ENCODE results near the gene FMN1. TPM values are rescaled to one million over a fixed set of nuclear protein-coding genes. Genes with fewer than 3 reads are reported as not detected.
A peak's percentile ranks its signal among the peaks of the same experiment; 100 is the strongest.

Gene FMN1
- total RNA-seq, 1 donor from 2014 or later: 4.0 TPM

DNA sequence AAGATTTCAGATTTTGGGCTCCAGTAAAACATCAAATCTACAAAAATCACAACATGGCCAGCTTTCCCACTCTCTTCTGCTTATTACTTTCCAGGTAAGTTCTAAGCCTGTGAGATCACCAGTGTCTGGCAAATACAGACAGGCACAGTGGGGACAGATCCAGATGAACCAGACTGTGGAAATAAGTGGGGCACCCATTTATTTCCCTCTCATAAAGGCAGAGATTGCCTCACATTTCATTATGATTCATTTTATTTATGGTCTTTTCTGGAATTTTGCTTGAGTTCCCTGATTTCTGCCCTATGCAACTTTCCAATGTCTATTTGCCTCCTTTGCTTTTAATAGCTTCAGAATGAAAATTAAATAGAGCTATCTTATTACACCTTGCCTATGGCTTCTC is 409.9 kb downstream of the FMN1 start:
- H3K27me3 Mint-ChIP-seq (ENCODE audit: low read depth): no peaks in the 10 kb centered on the region
- H3K4me1 Mint-ChIP-seq (ENCODE audit: low read depth): peaks cover 10% of the 10 kb centered on the region
- no peak overlapping the region for H3K4me3 Mint-ChIP-seq (ENCODE audit: unreplicated experiment)
- DNase-seq (ENCODE audit: low spot score): no peak
- no peak overlapping the region for H3K27ac Mint-ChIP-seq (ENCODE audit: unreplicated experiment)
- H3K36me3 Mint-ChIP-seq (ENCODE audit: low read depth): no peaks in the 10 kb centered on the region
- no peaks in the 10 kb centered on the region for H3K9me3 Mint-ChIP-seq (ENCODE audit: low read depth)
- TF ChIP-seq, protein P1, sequence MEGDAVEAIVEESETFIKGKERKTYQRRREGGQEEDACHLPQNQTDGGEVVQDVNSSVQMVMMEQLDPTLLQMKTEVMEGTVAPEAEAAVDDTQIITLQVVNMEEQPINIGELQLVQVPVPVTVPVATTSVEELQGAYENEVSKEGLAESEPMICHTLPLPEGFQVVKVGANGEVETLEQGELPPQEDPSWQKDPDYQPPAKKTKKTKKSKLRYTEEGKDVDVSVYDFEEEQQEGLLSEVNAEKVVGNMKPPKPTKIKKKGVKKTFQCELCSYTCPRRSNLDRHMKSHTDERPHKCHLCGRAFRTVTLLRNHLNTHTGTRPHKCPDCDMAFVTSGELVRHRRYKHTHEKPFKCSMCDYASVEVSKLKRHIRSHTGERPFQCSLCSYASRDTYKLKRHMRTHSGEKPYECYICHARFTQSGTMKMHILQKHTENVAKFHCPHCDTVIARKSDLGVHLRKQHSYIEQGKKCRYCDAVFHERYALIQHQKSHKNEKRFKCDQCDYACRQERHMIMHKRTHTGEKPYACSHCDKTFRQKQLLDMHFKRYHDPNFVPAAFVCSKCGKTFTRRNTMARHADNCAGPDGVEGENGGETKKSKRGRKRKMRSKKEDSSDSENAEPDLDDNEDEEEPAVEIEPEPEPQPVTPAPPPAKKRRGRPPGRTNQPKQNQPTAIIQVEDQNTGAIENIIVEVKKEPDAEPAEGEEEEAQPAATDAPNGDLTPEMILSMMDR (IDR thresholded peaks at IDR 0.05): no peak

DNA sequence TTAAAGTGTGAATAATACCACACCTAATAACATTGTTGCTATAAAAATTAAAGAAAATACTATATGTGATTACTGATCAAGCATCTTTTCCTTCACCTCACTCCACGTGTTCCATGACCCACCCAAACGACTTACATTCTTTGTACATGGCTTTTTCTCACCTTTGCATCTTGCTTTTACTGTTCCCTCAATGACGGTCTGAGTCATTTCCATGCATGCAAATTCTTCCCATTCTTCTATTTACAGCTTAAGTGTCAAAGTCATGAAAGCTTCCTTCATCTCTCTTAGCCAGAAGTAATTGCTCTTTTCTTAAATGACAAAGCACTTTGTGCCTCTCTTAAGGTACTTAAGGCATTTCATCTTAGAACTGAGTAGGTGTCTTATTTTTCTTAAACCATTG is 412.7 kb downstream of the FMN1 start:
- TF ChIP-seq, protein P1 (IDR thresholded peaks at IDR 0.05): no peak
- Mint-ChIP-seq H3K4me3 (ENCODE audit: unreplicated experiment) (no peak overlapping the region), H3K4me1 (ENCODE audit: low read depth) (peaks cover 4% of the 10 kb centered on the region), H3K27me3 (ENCODE audit: low read depth) (no peaks in the 10 kb centered on the region), H3K36me3 (ENCODE audit: low read depth) (no peaks in the 10 kb centered on the region), H3K9me3 (ENCODE audit: low read depth) (peaks cover 7% of the 10 kb centered on the region), H3K27ac (ENCODE audit: unreplicated experiment) (no peak overlapping the region)
- no peak for DNase-seq (ENCODE audit: low spot score)

DNA sequence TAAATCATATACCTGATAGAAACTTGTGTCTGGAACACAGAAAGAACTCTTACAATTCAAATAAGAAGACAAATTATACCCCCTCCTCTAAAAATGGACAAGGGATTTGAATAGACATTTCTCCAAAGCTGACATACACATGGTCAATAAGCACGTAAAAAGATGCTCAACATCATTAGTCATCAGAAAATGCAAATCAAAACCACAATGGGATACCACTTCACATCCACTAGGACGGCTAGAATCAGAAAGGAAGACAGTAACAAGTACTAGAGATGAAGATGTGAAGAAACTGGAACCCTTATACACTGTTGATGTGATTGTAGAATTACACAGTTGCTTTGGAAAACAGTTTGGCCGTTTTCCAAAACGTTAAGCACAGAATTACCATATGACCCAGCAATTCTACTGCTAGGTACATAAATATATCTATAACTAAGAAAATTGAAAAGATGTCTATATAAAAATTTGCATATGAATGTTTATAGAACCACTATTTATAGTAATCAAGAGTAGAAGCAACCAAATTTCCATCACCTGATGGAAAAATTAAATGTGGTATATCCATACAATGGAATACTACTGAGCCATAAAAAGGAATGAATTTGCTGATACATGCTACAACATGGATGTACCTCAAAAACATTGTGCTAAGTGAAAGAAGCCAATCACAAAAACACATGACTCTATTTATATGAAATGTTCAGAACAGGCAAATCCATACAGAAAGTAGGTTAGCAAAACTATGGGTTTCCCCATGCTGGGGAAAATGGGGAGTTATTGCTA is 415.9 kb downstream of the FMN1 start:
- Mint-ChIP-seq H3K4me1 (ENCODE audit: low read depth) (peaks cover 12% of the 10 kb centered on the region), H3K27me3 (ENCODE audit: low read depth) (no peaks in the 10 kb centered on the region), H3K4me3 (ENCODE audit: unreplicated experiment) (no peak overlapping the region), H3K27ac (ENCODE audit: unreplicated experiment) (no peak overlapping the region), H3K9me3 (ENCODE audit: low read depth) (peaks cover 7% of the 10 kb centered on the region), H3K36me3 (ENCODE audit: low read depth) (peaks cover 8% of the 10 kb centered on the region)
- no peak for DNase-seq (ENCODE audit: low spot score)
- TF ChIP-seq, protein P1 (IDR thresholded peaks at IDR 0.05): no peak

DNA sequence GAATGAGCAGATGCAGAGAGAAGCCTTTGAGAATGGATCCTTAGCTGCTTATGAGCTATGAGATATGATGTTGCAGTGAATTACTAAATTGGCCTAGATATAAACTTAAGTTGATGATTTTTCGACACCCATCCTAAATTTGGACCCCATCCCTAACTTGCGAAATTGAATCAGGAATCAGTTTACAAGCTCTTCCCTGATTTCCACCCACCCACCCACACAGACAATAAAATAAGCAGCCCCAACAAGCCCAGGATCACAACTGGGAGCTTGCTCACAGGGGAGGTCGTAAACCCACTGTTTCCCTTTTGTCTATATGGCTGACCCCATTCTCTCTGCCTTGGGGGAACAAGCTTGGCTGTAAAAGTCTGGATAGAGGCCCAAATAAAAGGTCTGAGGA is 419.4 kb downstream of the FMN1 start:
- Mint-ChIP-seq H3K27me3 (ENCODE audit: low read depth) (no peaks in the 10 kb centered on the region), H3K4me1 (ENCODE audit: low read depth) (peaks cover 16% of the 10 kb centered on the region), H3K27ac (ENCODE audit: unreplicated experiment) (no peak overlapping the region), H3K4me3 (ENCODE audit: unreplicated experiment) (no peak overlapping the region), H3K9me3 (ENCODE audit: low read depth) (peaks cover 7% of the 10 kb centered on the region), H3K36me3 (ENCODE audit: low read depth) (peaks cover 12% of the 10 kb centered on the region)
- DNase-seq (ENCODE audit: low spot score): no peak
- TF ChIP-seq, protein P1 (IDR thresholded peaks at IDR 0.05): no peak

- Mint-ChIP-seq H3K36me3 (ENCODE audit: low read depth) (peaks cover 12% of the 10 kb centered on the region), H3K4me1 (ENCODE audit: low read depth) (peaks cover 17% of the 10 kb centered on the region), H3K27ac (ENCODE audit: unreplicated experiment) (peak overlapping the region; percentile 42), H3K9me3 (ENCODE audit: low read depth) (peaks cover 6% of the 10 kb centered on the region), H3K4me3 (ENCODE audit: unreplicated experiment) (no peak overlapping the region), H3K27me3 (ENCODE audit: low read depth) (no peaks in the 10 kb centered on the region)
- DNase-seq (ENCODE audit: low spot score): no peak
- TF ChIP-seq, protein P1 (IDR thresholded peaks at IDR 0.05): no peak
Measured at GRCh38 chr15:32774022-32774421, 420.5 kb downstream of the FMN1 start.

Measured in chondrocyte (in vitro differentiated cells).